ENCODE data around the gene NCAN. TPM values are rescaled to one million over a fixed set of nuclear protein-coding genes. Genes with fewer than 3 reads are reported as not detected.
A peak's percentile ranks its signal among the peaks of the same experiment; 100 is the strongest.

NCAN gene
- total and polyA plus RNA-seq, 2 of the 8 experiments (the other 6 are each of a cell fraction or from before 2014, with no cell fraction given): 2.7 TPM

DNA sequence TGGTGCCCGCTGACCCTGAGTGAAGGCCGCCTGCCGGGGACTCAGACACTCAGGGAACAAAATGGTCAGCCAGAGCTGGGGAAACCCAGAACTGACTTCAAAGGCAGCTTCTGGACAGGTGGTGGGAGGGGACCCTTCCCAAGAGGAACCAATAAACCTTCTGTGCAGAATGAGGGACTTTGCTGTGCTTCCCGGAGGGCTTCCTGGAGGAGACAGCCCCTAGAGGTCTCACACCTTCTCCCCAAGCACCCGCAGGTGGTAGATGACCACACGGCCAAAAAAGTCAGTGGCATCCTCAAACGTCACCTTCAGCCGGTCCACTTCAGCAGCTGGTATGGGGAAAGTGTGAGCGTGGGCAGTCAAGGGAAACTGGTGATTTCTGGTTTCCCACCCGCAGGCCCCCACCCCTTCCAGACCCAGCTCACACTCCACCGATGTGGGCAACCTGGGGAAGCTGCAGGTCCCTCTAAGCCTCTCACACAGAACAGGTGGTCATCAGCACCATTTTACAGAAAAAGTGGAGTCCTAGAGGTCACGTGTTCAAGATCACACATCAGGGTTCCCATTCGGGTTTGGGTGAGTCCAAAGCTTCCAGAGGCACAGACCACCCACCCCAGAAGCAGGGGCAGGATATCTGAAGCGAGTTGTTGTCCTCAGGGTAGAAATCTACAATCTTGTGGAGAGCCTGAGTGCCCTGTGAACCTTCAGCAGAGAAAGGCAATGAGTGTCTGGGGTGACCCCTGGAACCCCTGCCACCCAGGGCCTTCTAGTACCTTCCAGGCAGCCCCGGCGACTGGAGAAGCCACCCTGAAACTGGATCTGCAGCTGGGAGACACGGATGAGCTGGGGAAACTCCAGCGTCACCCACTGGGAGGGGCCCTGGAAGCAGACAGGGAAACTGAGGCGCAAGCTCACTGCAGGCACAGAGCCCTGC is 9.8 kb upstream of the NCAN start:
- H3K4me2 ChIP-seq (ENCODE audit: insufficient read depth in 1 of 2, low read depth in 2 of 2, low read length in 2 of 2): peak overlapping the region; percentile 76 to 88
- 0 out of 7 replicates have a peak overlapping the region, but pooled peaks of 1 of the 4 experiments have one; percentile 66 for H3K9ac ChIP-seq (replicated peaks in 1 of 4; ENCODE audit: extremely low read depth in 1 of 4, low read depth in 3 of 4, low read length in 3 of 4)

More for the DNA sequence above, 9.8 kb upstream of the NCAN start:
- Histone ChIP-seq H3K79me1 (ENCODE audit: low read depth, low read length) (no peaks in the 10 kb centered on the region; the same call in 1 of the 2 replicates), H2BK5ac (ENCODE audit: low read depth, low read length) (no peak overlapping the region; the same call in 1 of the 2 replicates), H3K23me2 (ENCODE audit: low read depth, low read length) (peaks cover 9% of the 10 kb centered on the region), H3K79me2 (ENCODE audit: control insufficient read depth in 1 of 2, insufficient read depth in 2 of 2, low read length in 2 of 2) (no peaks in the 10 kb centered on the region), H3K4me1 (replicated peaks in 1 of 4; ENCODE audit: control insufficient read depth in 3 of 4, insufficient read depth in 4 of 4, low read length in 3 of 4) (peaks cover 0 to 6% (median 0%) of the 10 kb centered on the region in 4 experiments; a peak in 2 of 7 replicates), H3K56ac (replicated peaks; ENCODE audit: insufficient read length, low read depth, low read length) (no peak overlapping the region), H2BK20ac (ENCODE audit: low read length) (no peak overlapping the region), H4K20me1 (replicated peaks in 1 of 2; ENCODE audit: control insufficient read depth in 1 of 2, insufficient read depth in 2 of 2, low read length in 2 of 2) (peaks cover 2 to 11% of the 10 kb centered on the region in 2 experiments), H4K91ac (replicated peaks; ENCODE audit: insufficient read length, low read length) (no peak overlapping the region), H3K36me3 (ENCODE audit: control insufficient read depth in 2 of 4, insufficient read depth in 4 of 4, low read length in 3 of 4) (peaks cover under 1 to 15% (median 7%) of the 10 kb centered on the region in 4 experiments; a peak in 4 of 8 replicates), H3K14ac (ENCODE audit: insufficient read length) (no peak overlapping the region), H4K5ac (ENCODE audit: insufficient read length, low read depth, low read length) (no peak overlapping the region), H3K27ac (ENCODE audit: low read depth, low read length) (no peak overlapping the region), H3K23ac (ENCODE audit: insufficient read length) (no peak overlapping the region), H2AFZ (ENCODE audit: low read length) (no peak overlapping the region), H4K8ac (ENCODE audit: extremely low read depth, insufficient read depth, low read length) (peak overlapping the region; percentile 20; the same call in 1 of the 2 replicates), H2BK120ac (replicated peaks; ENCODE audit: low read depth, low read length) (no peak overlapping the region), H3K18ac (ENCODE audit: extremely low read depth, low read length) (no peak overlapping the region), H3K4ac (replicated peaks; ENCODE audit: insufficient read length, low read depth, low read length) (no peak overlapping the region), H2BK12ac (ENCODE audit: low read depth, low read length) (no peak overlapping the region), H2AK5ac (ENCODE audit: low read depth, low read length) (no peak overlapping the region), H3K9me3 (ENCODE audit: insufficient read depth in 2 of 2, low read depth in 1 of 2, low read length in 1 of 2) (no peaks in the 10 kb centered on the region), H2BK15ac (ENCODE audit: low read length) (no peak overlapping the region), H3K27me3 (replicated peaks in 1 of 4; ENCODE audit: control insufficient read depth in 3 of 4, extremely low read depth in 1 of 4, insufficient read depth in 3 of 4, low read length in 3 of 4) (peaks cover 0 to 28% (median 27%) of the 10 kb centered on the region in 4 experiments; a peak in 6 of 7 replicates), H3K4me3 (ENCODE audit: extremely low read depth in 1 of 4, insufficient read depth in 2 of 4, low read depth in 3 of 4, low read length in 4 of 4) (peak overlapping the region; percentile 78 to 92 (median 88); a peak in 7 of 8 replicates)
- TF ChIP-seq CREB1 (IDR thresholded peaks at IDR 0.05) (no peak), POLR2A (IDR thresholded peaks at IDR 0.05; ENCODE audit: control extremely low read depth in 1 of 2, low read depth in 2 of 2, low read length in 2 of 2) (no peak), FOSL1 (IDR thresholded peaks at IDR 0.05; ENCODE audit: insufficient read depth, low read depth, low read length) (no peak), CEBPB (IDR thresholded peaks at IDR 0.05; ENCODE audit: low read depth, low read length) (no peak), TBP (IDR thresholded peaks at IDR 0.05; ENCODE audit: low read depth, low read length) (no peak), SP4 (IDR thresholded peaks at IDR 0.05; ENCODE audit: low read length) (no peak)
- TF ChIP-seq, protein P1, sequence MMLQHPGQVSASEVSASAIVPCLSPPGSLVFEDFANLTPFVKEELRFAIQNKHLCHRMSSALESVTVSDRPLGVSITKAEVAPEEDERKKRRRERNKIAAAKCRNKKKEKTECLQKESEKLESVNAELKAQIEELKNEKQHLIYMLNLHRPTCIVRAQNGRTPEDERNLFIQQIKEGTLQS (IDR thresholded peaks at IDR 0.05; ENCODE audit: insufficient read depth, low read depth, low read length): no peak
- FAIRE-seq (no peak), DNase-seq (ENCODE audit: low read depth in 1 of 2, low spot score in 2 of 2) (no peak)
- CTCF ChIA-PET (ENCODE audit: partially characterized antibody): interaction anchor here (0.6 to 1.6 kb wide), 10 partner anchors 9 to 114 kb away, joined by 3 to 4 read pairs (median 3); partner anchors contain the start of gene TM6SF2
- POLR2A ChIA-PET (ENCODE audit: partially characterized antibody): interaction anchor here (1.4 to 5.9 kb wide), 4 partner anchors 9 to 59 kb away, joined by 3 to 45 read pairs (median 20); partner anchors contain the start of genes BORCS8, NCAN and RFXANK
- WGBS, 2 experiments (ENCODE audit: extremely low coverage in 1 of 2, insufficient coverage in 1 of 2, insufficient read length in 1 of 2, insufficient replicate concordance in 2 of 2, low coverage in 1 of 2, low lambda C conversion rate in 2 of 2, missing lambda C conversion rate in 1 of 2): 92% methylated on average over 19 of the region's 19 CpGs; no CpG with 5 or more reads in 1 of the 2 experiments
